Measurements from ENCODE around the gene TRABD2A.

Gene TRABD2A

GRCh38 chr2:84830758-84831500, 50.0 kb downstream of the TRABD2A start:
- H3K4me2 ChIP-seq (ENCODE audit: low read depth, low read length): no peak overlapping the region
- no peak overlapping the region for H2AFZ ChIP-seq (ENCODE audit: low read length)
- H3K4me1 ChIP-seq (ENCODE audit: low read length): peaks cover 17% of the 10 kb centered on the region

DNA sequence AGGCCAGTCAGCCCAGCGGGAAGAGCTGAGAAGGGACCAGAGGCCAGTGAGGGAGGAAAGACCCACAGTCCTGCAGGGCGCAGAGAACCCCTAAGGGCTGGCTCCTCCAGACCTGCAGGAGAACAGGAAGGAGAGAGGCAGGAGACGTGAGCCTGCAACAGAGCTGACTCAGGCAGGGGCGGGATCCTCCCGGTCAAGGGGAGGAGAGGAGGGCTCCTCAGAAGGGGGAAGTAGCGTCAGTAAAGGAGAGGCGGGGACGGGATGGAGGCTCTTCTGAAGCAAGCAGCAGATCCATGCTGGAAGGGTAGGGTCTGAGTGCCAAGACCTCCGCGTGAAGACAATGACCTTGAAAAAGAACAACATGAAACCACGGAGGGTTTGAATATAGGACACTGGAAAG, 50.8 kb downstream of the TRABD2A start:
- H3K4me2 ChIP-seq (ENCODE audit: low read depth, low read length): no peak overlapping the region
- no peaks in the 10 kb centered on the region for H3K27me3 ChIP-seq (replicated peaks; ENCODE audit: insufficient read depth, low read length)

More at GRCh38 chr2:84830758-84831500, 50.0 kb downstream of the TRABD2A start:
- H3K27ac ChIP-seq (ENCODE audit: low read length): no peak overlapping the region
- no peak overlapping the region for H3K4me3 ChIP-seq (ENCODE audit: low read length)
- H3F3A ChIP-seq (ENCODE audit: insufficient read depth, low read length): no peaks in the 10 kb centered on the region
- no peaks in the 10 kb centered on the region for H3K36me3 ChIP-seq (replicated peaks; ENCODE audit: insufficient read depth, low read length)
- H3K9ac ChIP-seq (ENCODE audit: low read length): no peak overlapping the region
- H3K79me2 ChIP-seq (ENCODE audit: low read length): no peaks in the 10 kb centered on the region
- H3K27me3 ChIP-seq (replicated peaks; ENCODE audit: insufficient read depth, low read length): no peaks in the 10 kb centered on the region
- TF ChIP-seq CTCF (IDR thresholded peaks at IDR 0.05; ENCODE audit: low read length) (no peak), EZH2 (optimal IDR thresholded peaks at IDR 0.05; ENCODE audit: low read depth, low read length) (no peak), EZH2phosphoT487 (IDR thresholded peaks at IDR 0.05; ENCODE audit: low read length) (no peak)
- DNase-seq: no peak
- H3K9me3 ChIP-seq (replicated peaks; ENCODE audit: insufficient read depth, low read length): no peaks in the 10 kb centered on the region
- no peaks in the 10 kb centered on the region for H3K9me2 ChIP-seq (replicated peaks; ENCODE audit: insufficient read depth, low read length)
- no peaks in the 10 kb centered on the region for H4K20me1 ChIP-seq (ENCODE audit: insufficient read depth, low read length)

GRCh38 chr2:84829693-84830092, 51.2 kb downstream of the TRABD2A start:
- H3K27me3 ChIP-seq (replicated peaks; ENCODE audit: insufficient read depth, low read length): no peaks in the 10 kb centered on the region
- H3K9me2 ChIP-seq (replicated peaks; ENCODE audit: insufficient read depth, low read length): no peaks in the 10 kb centered on the region
- no peaks in the 10 kb centered on the region for H4K20me1 ChIP-seq (ENCODE audit: insufficient read depth, low read length)
- no peak overlapping the region for H3K27ac ChIP-seq (ENCODE audit: low read length)
- no peaks in the 10 kb centered on the region for H3K79me2 ChIP-seq (ENCODE audit: low read length)
- no peaks in the 10 kb centered on the region for H3K36me3 ChIP-seq (replicated peaks; ENCODE audit: insufficient read depth, low read length)
- H3K4me1 ChIP-seq (ENCODE audit: low read length): peaks cover 17% of the 10 kb centered on the region
- no peaks in the 10 kb centered on the region for H3K9me3 ChIP-seq (replicated peaks; ENCODE audit: insufficient read depth, low read length)
- no peak overlapping the region for H3K9ac ChIP-seq (ENCODE audit: low read length)
- H3K4me2 ChIP-seq (ENCODE audit: low read depth, low read length): no peak overlapping the region
- TF ChIP-seq EZH2 (optimal IDR thresholded peaks at IDR 0.05; ENCODE audit: low read depth, low read length): no peak
- no peak for TF ChIP-seq EZH2phosphoT487 (IDR thresholded peaks at IDR 0.05; ENCODE audit: low read length)
- TF ChIP-seq CTCF (IDR thresholded peaks at IDR 0.05; ENCODE audit: low read length): no peak
- no peak for DNase-seq
- H3F3A ChIP-seq (ENCODE audit: insufficient read depth, low read length): no peaks in the 10 kb centered on the region
- no peak overlapping the region for H3K4me3 ChIP-seq (ENCODE audit: low read length)
- H2AFZ ChIP-seq (ENCODE audit: low read length): no peak overlapping the region

More for the DNA sequence above, 50.8 kb downstream of the TRABD2A start:
- Histone ChIP-seq H3K36me3 (replicated peaks; ENCODE audit: insufficient read depth, low read length) (no peaks in the 10 kb centered on the region), H3K9ac (ENCODE audit: low read length) (no peak overlapping the region), H3F3A (ENCODE audit: insufficient read depth, low read length) (no peaks in the 10 kb centered on the region), H3K4me1 (ENCODE audit: low read length) (peaks cover 17% of the 10 kb centered on the region), H3K27ac (ENCODE audit: low read length) (no peak overlapping the region), H3K9me3 (replicated peaks; ENCODE audit: insufficient read depth, low read length) (no peaks in the 10 kb centered on the region), H4K20me1 (ENCODE audit: insufficient read depth, low read length) (no peaks in the 10 kb centered on the region), H3K4me3 (ENCODE audit: low read length) (no peak overlapping the region), H2AFZ (ENCODE audit: low read length) (no peak overlapping the region), H3K79me2 (ENCODE audit: low read length) (no peaks in the 10 kb centered on the region), H3K9me2 (replicated peaks; ENCODE audit: insufficient read depth, low read length) (no peaks in the 10 kb centered on the region)
- DNase-seq: no peak
- no peak for TF ChIP-seq EZH2phosphoT487 (IDR thresholded peaks at IDR 0.05; ENCODE audit: low read length)

GRCh38 chr2:84827978-84828575, 52.8 kb downstream of the TRABD2A start:
- Histone ChIP-seq H3K9me3 (replicated peaks; ENCODE audit: insufficient read depth, low read length) (no peaks in the 10 kb centered on the region), H3K27ac (ENCODE audit: low read length) (no peak overlapping the region), H3K27me3 (replicated peaks; ENCODE audit: insufficient read depth, low read length) (no peaks in the 10 kb centered on the region), H4K20me1 (ENCODE audit: insufficient read depth, low read length) (no peaks in the 10 kb centered on the region), H3F3A (ENCODE audit: insufficient read depth, low read length) (no peaks in the 10 kb centered on the region), H3K79me2 (ENCODE audit: low read length) (no peaks in the 10 kb centered on the region), H3K9ac (ENCODE audit: low read length) (no peak overlapping the region), H3K4me3 (ENCODE audit: low read length) (no peak overlapping the region), H3K4me2 (ENCODE audit: low read depth, low read length) (peak overlapping the region; percentile 20; the same call in 1 of the 2 replicates), H3K36me3 (replicated peaks; ENCODE audit: insufficient read depth, low read length) (no peaks in the 10 kb centered on the region), H2AFZ (ENCODE audit: low read length) (peak overlapping the region; percentile 37; the same call in 1 of the 2 replicates), H3K9me2 (replicated peaks; ENCODE audit: insufficient read depth, low read length) (no peaks in the 10 kb centered on the region), H3K4me1 (ENCODE audit: low read length) (peaks cover 17% of the 10 kb centered on the region)
- TF ChIP-seq EZH2phosphoT487 (IDR thresholded peaks at IDR 0.05; ENCODE audit: low read length) (no peak), CTCF (IDR thresholded peaks at IDR 0.05; ENCODE audit: low read length) (no peak), EZH2 (optimal IDR thresholded peaks at IDR 0.05; ENCODE audit: low read depth, low read length) (no peak)
- DNase-seq: no peak
